Coronary artery (tissue), 2 donors: Measurements from ENCODE around the gene MYBPH.

Experiments used
- DNase-seq: peaks from one replicate; pipeline ENCODE4 v3.0.0-alpha.2; 2017; ENCODE audit warnings: low spot score
- H3K27ac ChIP-seq, 2 donors: fragments of 200-600 bp; sonication (generic); one replicate each; pipeline ENCODE4 v1.5.1; 2016 to 2019
- H3K4me3 ChIP-seq: fragments of 200-600 bp; sonication (generic); 2 replicates; pipeline ENCODE4 v1.5.1; 2016; ENCODE audit warnings: mild to moderate bottlenecking, moderate library complexity
- TF ChIP-seq, protein P1 (sequence below): fragments of 200-600 bp; sonication (generic); IDR thresholded peaks from one replicate; pipeline ENCODE4 v1.5.1; 2019; ENCODE audit warnings: antibody characterized with exemption

MYBPH gene

GRCh38 chr1:203161703-203162102, 13.9 kb downstream of the MYBPH start:
- no peak overlapping the region for H3K27ac ChIP-seq
- no peak for DNase-seq
- H3K4me3 ChIP-seq, result no peak overlapping the region
- TF ChIP-seq, protein P1, sequence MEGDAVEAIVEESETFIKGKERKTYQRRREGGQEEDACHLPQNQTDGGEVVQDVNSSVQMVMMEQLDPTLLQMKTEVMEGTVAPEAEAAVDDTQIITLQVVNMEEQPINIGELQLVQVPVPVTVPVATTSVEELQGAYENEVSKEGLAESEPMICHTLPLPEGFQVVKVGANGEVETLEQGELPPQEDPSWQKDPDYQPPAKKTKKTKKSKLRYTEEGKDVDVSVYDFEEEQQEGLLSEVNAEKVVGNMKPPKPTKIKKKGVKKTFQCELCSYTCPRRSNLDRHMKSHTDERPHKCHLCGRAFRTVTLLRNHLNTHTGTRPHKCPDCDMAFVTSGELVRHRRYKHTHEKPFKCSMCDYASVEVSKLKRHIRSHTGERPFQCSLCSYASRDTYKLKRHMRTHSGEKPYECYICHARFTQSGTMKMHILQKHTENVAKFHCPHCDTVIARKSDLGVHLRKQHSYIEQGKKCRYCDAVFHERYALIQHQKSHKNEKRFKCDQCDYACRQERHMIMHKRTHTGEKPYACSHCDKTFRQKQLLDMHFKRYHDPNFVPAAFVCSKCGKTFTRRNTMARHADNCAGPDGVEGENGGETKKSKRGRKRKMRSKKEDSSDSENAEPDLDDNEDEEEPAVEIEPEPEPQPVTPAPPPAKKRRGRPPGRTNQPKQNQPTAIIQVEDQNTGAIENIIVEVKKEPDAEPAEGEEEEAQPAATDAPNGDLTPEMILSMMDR, result no peak

GRCh38 chr1:203161175-203161574, 14.5 kb downstream of the MYBPH start:
- Histone ChIP-seq H3K4me3 (no peak overlapping the region), H3K27ac (no peak overlapping the region)
- no peak for DNase-seq
- TF ChIP-seq, protein P1, result no peak

DNA sequence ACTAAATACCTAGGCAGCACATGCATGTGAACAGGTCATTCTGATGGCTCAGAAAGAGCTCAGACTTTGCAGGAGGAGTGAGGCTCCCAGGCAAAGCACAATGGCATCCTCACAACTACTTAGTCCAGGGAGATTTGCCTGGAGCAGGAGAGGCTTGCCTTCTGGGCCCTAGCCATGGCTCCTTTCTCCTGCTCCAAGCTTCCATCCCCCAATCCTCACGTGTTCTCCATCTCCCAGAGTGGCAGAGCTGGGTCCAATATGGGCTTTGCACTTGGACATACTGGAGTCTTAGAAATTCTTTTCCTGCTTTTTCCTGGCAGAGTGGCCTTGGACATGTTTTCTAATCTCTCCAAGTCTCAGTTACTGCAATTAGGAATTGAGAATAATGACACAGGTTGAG, 15.8 kb downstream of the MYBPH start:
- no peak for DNase-seq
- no peak overlapping the region for H3K4me3 ChIP-seq
- TF ChIP-seq, protein P1, result no peak
- H3K27ac ChIP-seq, result no peak overlapping the region

GRCh38 chr1:203158960-203159665, 16.5 kb downstream of the MYBPH start:
- TF ChIP-seq, protein P1, result no peak
- Histone ChIP-seq H3K4me3 (no peak overlapping the region), H3K27ac (no peak overlapping the region)
- no peak for DNase-seq

- TF ChIP-seq, protein P1, result no peak
- Histone ChIP-seq H3K27ac (no peak overlapping the region), H3K4me3 (no peak overlapping the region)
- no peak for DNase-seq
Observed at GRCh38 chr1:203158423-203158822, 17.2 kb downstream of the MYBPH start.

DNA sequence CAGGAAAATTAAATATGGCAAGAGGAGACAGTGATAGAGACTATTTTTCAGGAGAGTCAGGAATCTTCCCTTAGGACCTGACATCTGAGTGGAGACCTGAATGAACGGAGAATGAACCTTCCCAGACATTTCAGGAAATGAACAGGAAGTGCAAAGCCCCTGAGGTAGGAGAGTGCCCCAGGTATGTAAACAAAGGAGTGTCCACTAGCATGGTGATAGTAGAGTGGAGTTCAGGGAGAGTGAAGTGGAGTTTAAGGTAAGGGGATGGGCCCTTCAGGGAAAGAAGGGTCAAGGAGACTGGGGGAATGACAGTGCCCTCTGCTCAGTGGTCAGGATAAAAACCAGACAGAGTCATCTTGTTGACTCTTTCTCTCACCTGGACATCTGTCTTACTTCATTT, 19.3 kb downstream of the MYBPH start:
- DNase-seq, result no peak
- Histone ChIP-seq H3K4me3 (no peak overlapping the region), H3K27ac (no peak overlapping the region)
- TF ChIP-seq, protein P1, result no peak
